Hematopoietic multipotent progenitor cell treated with erythropoietin and hydrocortisone succinate and interleukin-3 and kit ligand, for 6 days (in vitro differentiated cells): ENCODE data around the gene DEK.
"Not testable (repeated sequence)": the region's sequence is repeated elsewhere in the genome, so short reads cannot be mapped to it uniquely, and the experiment has no call there.

Experiments
- DNase-seq: peaks from one replicate; pipeline ENCODE4 v3.0.0-alpha.2; 2015

The DEK gene

GRCh38 chr6:18237167-18237566 lies 27.2 kb downstream of the DEK start:
- no peak for DNase-seq

- DNase-seq: no peak
These were observed 28.8 kb downstream of the DEK start for GRCh38 chr6:18235524-18235923.

DNA sequence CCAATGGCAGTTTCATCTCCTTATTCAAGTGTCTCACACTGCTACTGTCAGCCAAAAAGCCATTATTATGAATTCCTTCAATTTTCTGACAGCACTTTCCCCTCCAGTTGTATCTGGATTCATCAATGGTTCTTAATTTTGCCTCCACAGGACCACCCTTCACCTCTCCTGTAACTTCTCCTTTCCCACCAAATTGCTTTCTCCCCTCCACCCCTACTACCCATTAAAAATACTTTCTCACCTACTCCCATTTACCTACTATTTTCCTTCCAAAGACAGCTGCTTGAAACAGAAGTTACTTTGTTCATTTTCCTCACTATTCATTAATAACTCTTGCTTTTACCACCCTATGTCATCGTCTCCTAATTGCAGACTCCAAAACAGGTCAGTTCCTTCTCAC lies 29.8 kb downstream of the DEK start:
- DNase-seq: no peak

GRCh38 chr6:18233770-18234169 lies 30.6 kb downstream of the DEK start:
- DNase-seq: not testable (repeated sequence)

GRCh38 chr6:18231856-18232255 lies 32.5 kb downstream of the DEK start:
- DNase-seq: not testable (repeated sequence)

GRCh38 chr6:18228590-18228989 lies 35.7 kb downstream of the DEK start:
- not testable (repeated sequence) for DNase-seq

GRCh38 chr6:18227166-18227565 lies 37.2 kb downstream of the DEK start:
- not testable (repeated sequence) for DNase-seq

GRCh38 chr6:18226451-18227105 lies 37.8 kb downstream of the DEK start:
- not testable (repeated sequence) for DNase-seq

DNA sequence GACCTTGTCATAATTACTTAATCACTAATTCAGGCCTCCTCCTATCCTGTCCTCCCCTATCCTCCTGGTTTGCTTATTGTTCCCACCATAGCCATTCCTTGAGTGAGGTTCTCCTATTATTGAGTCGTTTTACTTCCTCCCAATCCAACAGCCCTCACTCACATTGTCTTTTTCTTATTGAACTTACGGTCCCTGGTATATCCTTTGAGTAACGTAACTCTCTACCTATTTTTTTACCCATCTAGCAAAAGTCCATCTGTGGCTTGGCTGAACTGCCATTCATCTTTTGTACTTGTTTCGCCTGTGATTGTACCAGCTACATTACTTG lies 43.1 kb downstream of the DEK start:
- DNase-seq: no peak

DNA sequence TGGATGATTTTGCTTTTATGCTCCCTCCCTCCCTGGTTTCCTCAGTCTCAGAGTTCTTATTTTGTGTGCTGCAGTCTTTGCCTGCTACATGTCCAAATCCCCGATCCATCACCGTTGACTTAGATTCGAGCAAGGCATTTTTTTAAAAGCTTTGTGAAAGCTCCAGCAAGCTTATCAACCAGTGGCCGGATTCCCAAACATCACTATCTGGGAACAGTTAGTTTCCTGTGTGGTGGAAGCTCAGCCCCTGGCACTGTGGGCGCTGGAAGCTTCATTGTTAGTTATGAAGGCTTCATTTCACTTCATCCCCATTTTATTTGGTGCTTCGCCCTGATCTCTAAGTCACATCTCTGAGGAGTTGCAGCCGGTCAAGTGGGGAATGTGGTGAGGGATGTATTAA lies 44.7 kb downstream of the DEK start:
- DNase-seq: no peak

DNA sequence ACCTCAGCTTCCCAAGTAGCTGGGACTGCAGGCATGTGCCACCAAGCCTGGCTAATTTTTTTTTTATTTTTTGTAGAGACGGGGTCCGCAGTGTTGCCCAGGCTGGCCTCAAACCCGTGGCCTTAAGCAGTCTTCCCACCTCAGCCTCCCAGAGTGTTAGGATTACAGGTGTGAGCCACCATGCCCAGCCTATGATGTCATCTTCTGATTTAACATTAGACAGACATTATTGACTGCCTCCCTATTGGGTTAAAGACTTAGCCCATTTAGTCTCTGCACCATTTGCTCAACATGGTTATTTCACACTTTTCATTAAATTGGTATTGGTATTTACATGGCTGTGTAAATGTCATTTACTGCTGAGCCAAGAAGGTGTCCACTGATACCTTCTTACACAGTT lies 46.1 kb downstream of the DEK start:
- no peak for DNase-seq

- DNase-seq: no peak
These were observed 47.9 kb downstream of the DEK start for GRCh38 chr6:18216411-18216810.

GRCh38 chr6:18215436-18215835 lies 48.9 kb downstream of the DEK start:
- DNase-seq: no peak

GRCh38 chr6:18214003-18214402 lies 50.3 kb downstream of the DEK start:
- DNase-seq: no peak

DNA sequence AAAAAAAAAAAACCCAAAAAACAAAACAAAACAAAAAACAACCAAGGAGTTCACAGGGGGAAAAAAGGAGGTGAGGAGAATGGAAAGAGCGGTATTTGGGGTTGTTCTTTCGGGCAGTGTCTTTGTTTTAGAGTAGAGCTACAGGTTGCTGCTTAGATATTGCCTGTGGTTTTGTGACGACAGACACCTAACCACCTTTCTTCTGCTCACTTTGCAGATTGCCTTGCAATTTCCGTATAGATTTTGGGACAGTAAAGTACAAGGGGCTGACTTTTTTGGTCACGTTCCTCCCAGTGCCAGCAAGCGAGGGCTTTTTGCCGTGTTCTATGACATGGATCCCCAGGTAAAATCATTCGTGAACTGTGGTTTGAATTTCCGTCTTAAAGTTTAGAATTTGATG lies 50.9 kb downstream of the DEK start:
- DNase-seq: no peak

DNA sequence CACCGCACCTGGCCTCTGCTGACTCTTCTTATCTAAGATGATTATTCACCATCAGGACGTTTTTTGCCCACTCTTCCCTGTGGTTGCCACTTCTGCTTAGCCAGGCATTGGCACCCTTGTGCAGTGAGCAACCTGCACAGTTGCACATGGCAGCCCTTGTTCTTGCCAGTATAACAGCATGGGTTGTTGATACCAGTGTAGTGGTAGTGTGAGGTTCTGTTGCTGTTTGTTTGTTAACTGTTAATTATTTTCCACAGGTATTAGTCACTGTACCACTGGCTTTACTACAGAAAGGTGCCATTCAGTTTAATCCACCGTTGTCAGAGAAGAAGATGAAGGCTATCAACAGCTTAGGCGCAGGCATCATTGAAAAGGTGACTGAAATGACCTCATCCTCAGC lies 52.1 kb downstream of the DEK start:
- DNase-seq: no peak

- DNase-seq: no peak
These were observed 53.0 kb downstream of the DEK start for GRCh38 chr6:18211338-18211737.

GRCh38 chr6:18210707-18211106 lies 53.6 kb downstream of the DEK start:
- DNase-seq: no peak

DNA sequence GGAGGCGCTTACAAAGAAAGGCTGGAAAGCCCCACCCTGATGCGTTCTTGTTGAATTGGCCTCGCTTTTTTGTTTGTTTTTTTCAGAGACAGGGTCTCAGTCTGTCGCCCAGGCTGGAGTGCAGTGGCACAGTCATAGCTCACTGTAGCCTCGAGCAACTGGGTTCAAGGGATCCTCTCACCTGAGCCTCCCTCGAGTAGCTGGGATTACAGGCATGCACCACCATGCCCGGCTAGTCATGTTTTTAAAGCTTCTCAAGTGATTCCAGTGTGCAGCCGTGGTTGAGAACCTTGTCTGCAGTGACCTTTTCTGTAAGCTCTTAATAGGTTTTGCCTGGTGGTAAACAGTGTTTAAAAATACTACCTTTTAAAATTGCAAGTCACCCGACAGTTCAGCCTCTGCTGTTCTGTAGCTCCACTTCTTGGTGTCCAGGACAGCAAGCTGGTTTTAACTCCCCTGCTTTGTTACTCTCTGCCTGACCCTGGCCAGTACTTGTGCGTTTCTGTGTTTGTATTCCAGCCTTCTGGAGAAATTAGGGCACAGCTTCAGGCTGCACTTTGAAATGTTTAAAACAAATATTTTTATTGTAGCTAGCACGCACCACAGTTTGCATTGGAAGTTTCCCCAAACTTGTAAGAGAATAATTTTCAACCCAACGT lies 54.7 kb downstream of the DEK start:
- DNase-seq: no peak

GRCh38 chr6:18208778-18209177 lies 55.6 kb downstream of the DEK start:
- not testable (repeated sequence) for DNase-seq

DNA sequence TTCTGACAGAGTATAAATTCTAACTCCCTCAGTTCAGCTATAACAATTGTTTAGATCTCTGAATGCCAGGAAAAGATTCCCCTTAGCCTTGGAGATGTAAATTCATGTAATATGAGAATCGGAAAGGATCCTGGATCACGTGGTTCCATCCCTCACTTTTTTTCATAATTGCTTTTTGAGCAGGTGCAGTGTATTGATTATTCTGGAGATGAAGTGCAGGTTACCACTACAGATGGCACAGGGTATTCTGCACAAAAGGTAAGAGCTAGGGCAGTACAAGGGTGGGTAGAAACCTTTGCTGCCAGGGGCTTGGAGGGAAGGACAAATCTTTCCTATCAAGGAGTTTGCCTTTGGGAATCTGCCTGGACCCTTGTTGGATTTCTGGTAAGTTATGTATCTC lies 56.4 kb downstream of the DEK start:
- no peak for DNase-seq

DNA sequence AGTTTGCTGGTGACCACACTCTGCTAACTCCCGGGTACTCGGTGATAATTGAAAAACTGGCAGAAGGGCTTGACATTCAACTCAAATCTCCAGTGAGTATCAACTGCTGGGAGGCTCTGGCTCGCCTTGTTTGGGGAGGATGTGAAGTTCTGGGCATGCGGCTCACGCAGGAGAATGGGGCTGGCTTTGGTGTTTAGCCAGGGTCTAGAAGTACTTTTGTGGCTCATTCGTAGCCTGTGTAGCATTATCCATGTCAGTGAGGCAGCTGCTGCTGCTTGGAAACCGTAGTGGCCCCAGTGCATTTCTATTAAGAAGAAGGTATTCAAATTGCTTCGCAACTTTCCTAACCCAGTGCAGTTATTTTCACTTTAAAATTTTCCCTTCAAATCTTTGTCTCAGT lies 56.9 kb downstream of the DEK start:
- DNase-seq: no peak

- no peak for DNase-seq
These were observed 57.7 kb downstream of the DEK start for GRCh38 chr6:18206591-18206990.

- DNase-seq: no peak
These were observed 59.6 kb downstream of the DEK start for GRCh38 chr6:18204691-18205090.

DNA sequence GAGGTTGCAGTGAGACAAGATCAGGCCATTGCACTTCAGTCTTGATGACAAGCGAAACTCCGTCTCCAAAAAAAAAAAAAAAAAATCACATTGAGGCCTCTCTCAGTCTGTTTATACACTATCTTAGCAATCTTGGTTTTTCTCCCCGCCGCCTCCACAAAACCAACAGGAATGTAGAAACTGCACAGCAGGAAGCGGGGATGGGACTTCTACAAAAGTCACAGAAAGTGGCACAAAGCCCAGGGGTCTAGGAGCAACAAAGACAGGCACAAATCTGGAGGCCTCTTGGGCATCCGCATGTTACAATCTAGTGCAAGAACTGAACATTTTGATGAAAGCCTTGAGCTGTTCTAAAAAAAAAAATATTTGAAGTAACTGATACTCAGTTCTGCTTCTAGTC lies 60.5 kb downstream of the DEK start:
- no peak for DNase-seq
